ENCODE results near the gene POLDIP2. TPM values are rescaled to one million over a fixed set of nuclear protein-coding genes. Genes with fewer than 3 reads are reported as not detected.

The POLDIP2 gene
- total and polyA plus RNA-seq, 2 of the 13 experiments (the other 11 are each of a cell fraction or from before 2014, with no cell fraction given) = 85.9 to 114 TPM

GRCh38 chr17:28335201-28335958 is 21.9 kb downstream of the POLDIP2 start, which contains the start of the genes IFT20 and TNFAIP1 (continued):
- TF ChIP-seq ZGPAT (CRISPR knock-in tag; IDR thresholded peaks at IDR 0.05) = peak; percentile 87
- TF ChIP-seq, protein P1, sequence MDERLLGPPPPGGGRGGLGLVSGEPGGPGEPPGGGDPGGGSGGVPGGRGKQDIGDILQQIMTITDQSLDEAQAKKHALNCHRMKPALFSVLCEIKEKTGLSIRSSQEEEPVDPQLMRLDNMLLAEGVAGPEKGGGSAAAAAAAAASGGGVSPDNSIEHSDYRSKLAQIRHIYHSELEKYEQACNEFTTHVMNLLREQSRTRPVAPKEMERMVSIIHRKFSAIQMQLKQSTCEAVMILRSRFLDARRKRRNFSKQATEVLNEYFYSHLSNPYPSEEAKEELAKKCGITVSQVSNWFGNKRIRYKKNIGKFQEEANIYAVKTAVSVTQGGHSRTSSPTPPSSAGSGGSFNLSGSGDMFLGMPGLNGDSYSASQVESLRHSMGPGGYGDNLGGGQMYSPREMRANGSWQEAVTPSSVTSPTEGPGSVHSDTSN (CRISPR knock-in tag; IDR thresholded peaks at IDR 0.05) = no peak
- TF ChIP-seq HDAC2 (CRISPR knock-in tag; IDR thresholded peaks at IDR 0.05) = peak; percentile 53
- no peak for TF ChIP-seq FLYWCH1 (CRISPR knock-in tag; IDR thresholded peaks at IDR 0.05)
- no peak for TF ChIP-seq ZSCAN30 (CRISPR knock-in tag; IDR thresholded peaks at IDR 0.05)
- peak; percentile 85 for TF ChIP-seq SP4 (CRISPR knock-in tag; IDR thresholded peaks at IDR 0.05)
- no peak for TF ChIP-seq PRMT3 (CRISPR knock-in tag; IDR thresholded peaks at IDR 0.05; ENCODE audit: borderline replicate concordance, low read depth)
- no peak; the same call in 1 of the 2 replicates for TF ChIP-seq ZSCAN9 (CRISPR knock-in tag; IDR thresholded peaks at IDR 0.05; ENCODE audit: borderline replicate concordance)
- no peak for TF ChIP-seq ZFP36L2 (CRISPR knock-in tag; IDR thresholded peaks at IDR 0.05)
- no peak for TF ChIP-seq ZKSCAN1 (IDR thresholded peaks at IDR 0.05; ENCODE audit: low read length)
- no peak for TF ChIP-seq SIX1 (CRISPR knock-in tag; IDR thresholded peaks at IDR 0.05; ENCODE audit: borderline replicate concordance)
- TF ChIP-seq ZSCAN29 (CRISPR knock-in tag; conservative IDR thresholded peaks at IDR 0.05) = peak; percentile 58; the same call in 1 of the 2 replicates
- TF ChIP-seq GATAD2A (CRISPR knock-in tag; IDR thresholded peaks at IDR 0.05) = 0 out of 2 replicates have a peak, but pooled peaks have one; percentile 46
- TF ChIP-seq TOE1 (CRISPR knock-in tag; IDR thresholded peaks at IDR 0.05) = no peak
- TF ChIP-seq TBX2 (CRISPR knock-in tag; IDR thresholded peaks at IDR 0.05; ENCODE audit: borderline replicate concordance) = peak; percentile 50; the same call in 1 of the 2 replicates
- no peak for TF ChIP-seq ZFP82 (CRISPR knock-in tag; IDR thresholded peaks at IDR 0.05; ENCODE audit: borderline replicate concordance)
- no peak for TF ChIP-seq ADNP (CRISPR knock-in tag; IDR thresholded peaks at IDR 0.05)
- TF ChIP-seq, protein P2, sequence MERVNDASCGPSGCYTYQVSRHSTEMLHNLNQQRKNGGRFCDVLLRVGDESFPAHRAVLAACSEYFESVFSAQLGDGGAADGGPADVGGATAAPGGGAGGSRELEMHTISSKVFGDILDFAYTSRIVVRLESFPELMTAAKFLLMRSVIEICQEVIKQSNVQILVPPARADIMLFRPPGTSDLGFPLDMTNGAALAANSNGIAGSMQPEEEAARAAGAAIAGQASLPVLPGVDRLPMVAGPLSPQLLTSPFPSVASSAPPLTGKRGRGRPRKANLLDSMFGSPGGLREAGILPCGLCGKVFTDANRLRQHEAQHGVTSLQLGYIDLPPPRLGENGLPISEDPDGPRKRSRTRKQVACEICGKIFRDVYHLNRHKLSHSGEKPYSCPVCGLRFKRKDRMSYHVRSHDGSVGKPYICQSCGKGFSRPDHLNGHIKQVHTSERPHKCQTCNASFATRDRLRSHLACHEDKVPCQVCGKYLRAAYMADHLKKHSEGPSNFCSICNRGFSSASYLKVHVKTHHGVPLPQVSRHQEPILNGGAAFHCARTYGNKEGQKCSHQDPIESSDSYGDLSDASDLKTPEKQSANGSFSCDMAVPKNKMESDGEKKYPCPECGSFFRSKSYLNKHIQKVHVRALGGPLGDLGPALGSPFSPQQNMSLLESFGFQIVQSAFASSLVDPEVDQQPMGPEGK (CRISPR knock-in tag; IDR thresholded peaks at IDR 0.05) = no peak; the same call in 1 of the 2 replicates
- TF ChIP-seq, protein P3, sequence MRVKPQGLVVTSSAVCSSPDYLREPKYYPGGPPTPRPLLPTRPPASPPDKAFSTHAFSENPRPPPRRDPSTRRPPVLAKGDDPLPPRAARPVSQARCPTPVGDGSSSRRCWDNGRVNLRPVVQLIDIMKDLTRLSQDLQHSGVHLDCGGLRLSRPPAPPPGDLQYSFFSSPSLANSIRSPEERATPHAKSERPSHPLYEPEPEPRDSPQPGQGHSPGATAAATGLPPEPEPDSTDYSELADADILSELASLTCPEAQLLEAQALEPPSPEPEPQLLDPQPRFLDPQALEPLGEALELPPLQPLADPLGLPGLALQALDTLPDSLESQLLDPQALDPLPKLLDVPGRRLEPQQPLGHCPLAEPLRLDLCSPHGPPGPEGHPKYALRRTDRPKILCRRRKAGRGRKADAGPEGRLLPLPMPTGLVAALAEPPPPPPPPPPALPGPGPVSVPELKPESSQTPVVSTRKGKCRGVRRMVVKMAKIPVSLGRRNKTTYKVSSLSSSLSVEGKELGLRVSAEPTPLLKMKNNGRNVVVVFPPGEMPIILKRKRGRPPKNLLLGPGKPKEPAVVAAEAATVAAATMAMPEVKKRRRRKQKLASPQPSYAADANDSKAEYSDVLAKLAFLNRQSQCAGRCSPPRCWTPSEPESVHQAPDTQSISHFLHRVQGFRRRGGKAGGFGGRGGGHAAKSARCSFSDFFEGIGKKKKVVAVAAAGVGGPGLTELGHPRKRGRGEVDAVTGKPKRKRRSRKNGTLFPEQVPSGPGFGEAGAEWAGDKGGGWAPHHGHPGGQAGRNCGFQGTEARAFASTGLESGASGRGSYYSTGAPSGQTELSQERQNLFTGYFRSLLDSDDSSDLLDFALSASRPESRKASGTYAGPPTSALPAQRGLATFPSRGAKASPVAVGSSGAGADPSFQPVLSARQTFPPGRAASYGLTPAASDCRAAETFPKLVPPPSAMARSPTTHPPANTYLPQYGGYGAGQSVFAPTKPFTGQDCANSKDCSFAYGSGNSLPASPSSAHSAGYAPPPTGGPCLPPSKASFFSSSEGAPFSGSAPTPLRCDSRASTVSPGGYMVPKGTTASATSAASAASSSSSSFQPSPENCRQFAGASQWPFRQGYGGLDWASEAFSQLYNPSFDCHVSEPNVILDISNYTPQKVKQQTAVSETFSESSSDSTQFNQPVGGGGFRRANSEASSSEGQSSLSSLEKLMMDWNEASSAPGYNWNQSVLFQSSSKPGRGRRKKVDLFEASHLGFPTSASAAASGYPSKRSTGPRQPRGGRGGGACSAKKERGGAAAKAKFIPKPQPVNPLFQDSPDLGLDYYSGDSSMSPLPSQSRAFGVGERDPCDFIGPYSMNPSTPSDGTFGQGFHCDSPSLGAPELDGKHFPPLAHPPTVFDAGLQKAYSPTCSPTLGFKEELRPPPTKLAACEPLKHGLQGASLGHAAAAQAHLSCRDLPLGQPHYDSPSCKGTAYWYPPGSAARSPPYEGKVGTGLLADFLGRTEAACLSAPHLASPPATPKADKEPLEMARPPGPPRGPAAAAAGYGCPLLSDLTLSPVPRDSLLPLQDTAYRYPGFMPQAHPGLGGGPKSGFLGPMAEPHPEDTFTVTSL (CRISPR knock-in tag; IDR thresholded peaks at IDR 0.05; ENCODE audit: borderline replicate concordance) = peak; percentile 27; the same call in 1 of the 2 replicates
- TF ChIP-seq RARA (CRISPR knock-in tag; IDR thresholded peaks at IDR 0.05) = no peak
- TF ChIP-seq ZNF446 (CRISPR knock-in tag; IDR thresholded peaks at IDR 0.05) = no peak
